Cardiac fibroblast (primary cell): Measurements from ENCODE around the gene NABP1.

ENCODE experiments used
- DNase-seq, 2 donors: peaks; one replicate each; pipeline versions ENCODE4 v3.0.0 to v3.0.0-alpha.2; 2010; ENCODE audit warnings: low read depth in 2 of 2
- H3K4me3 ChIP-seq, 2 donors: replicated peaks in 1 of 2; 1 replicate in 1 of 2; 2 replicates in 1 of 2; pipeline ENCODE4 v1.5.1; 2011; ENCODE audit warnings: low read depth in 2 of 2, low read length in 2 of 2, mild to moderate bottlenecking in 2 of 2, moderate library complexity in 1 of 2
- CTCF ChIP-seq: IDR thresholded peaks from one replicate; pipeline ENCODE4 v1.5.1; 2011; ENCODE audit warnings: low read depth, mild to moderate bottlenecking, low read length, inconsistent platforms

NABP1 gene

GRCh38 chr2:191714925-191715324, 37.0 kb downstream of the NABP1 start:
- no peak for TF ChIP-seq CTCF
- H3K4me3 ChIP-seq, result no peak overlapping the region
- DNase-seq, result no peak

- no peak for DNase-seq
- H3K4me3 ChIP-seq, result no peak overlapping the region
- TF ChIP-seq CTCF, result no peak
Observed at GRCh38 chr2:191715471-191715870, 37.5 kb downstream of the NABP1 start.

DNA sequence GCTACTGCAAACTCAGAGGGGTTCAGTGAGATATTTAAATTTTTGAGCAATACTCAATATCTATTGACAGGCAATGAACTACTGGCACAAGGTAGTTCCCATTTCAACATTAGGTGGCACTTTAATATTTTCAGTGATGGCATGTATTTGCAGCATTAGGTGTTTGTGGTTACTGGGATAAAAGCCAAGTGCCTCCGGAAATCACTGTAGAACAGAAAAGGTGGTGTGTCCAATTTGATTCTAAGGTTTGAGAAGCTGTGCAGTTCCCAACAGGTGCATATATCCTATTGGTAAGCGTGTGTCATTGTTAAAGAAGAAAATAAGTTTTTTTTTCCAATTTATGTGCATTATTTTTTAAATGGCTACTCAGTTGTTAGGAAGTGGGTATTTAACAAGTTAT, 41.3 kb downstream of the NABP1 start:
- DNase-seq, result no peak
- H3K4me3 ChIP-seq, result no peak overlapping the region
- TF ChIP-seq CTCF, result no peak

- no peak for TF ChIP-seq CTCF
- DNase-seq, result no peak
- H3K4me3 ChIP-seq, result no peak overlapping the region
Observed at GRCh38 chr2:191719938-191720337, 42.0 kb downstream of the NABP1 start.

DNA sequence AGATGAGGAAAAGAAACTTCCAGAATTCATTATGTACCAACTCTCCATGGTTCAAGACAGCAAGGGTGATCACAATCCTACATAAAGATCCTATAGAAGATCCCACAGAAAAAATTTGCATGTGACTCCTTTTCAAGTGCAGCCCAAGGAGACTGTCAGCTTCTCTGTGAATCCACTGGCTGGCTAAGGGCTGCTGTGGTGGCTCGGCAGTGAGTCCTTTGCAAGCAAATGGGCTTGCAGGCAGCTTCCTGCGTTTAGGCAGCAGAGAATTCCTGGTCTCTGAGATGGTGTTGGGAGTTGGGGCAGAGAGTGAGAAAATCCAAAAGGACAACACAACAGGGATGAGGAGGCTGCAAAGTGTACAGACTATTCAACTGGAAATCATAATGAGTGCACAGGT, 43.4 kb downstream of the NABP1 start:
- DNase-seq, result no peak
- no peak overlapping the region for H3K4me3 ChIP-seq
- TF ChIP-seq CTCF, result no peak

GRCh38 chr2:191724015-191724414, 46.1 kb downstream of the NABP1 start:
- TF ChIP-seq CTCF, result no peak
- H3K4me3 ChIP-seq, result no peak overlapping the region
- DNase-seq, result no peak
